BE2C (cell line): ENCODE measurements around the gene EMCN.

Experiments
- DNase-seq: peaks from one replicate; pipeline ENCODE4 v3.0.0-alpha.2; 2020
- H3K27me3 ChIP-seq: fragments of 250-450 bp; sonication (Bioruptor Pico); 2 replicates; pipeline ENCODE4 v1.5.1; 2020; ENCODE audit warnings: mild to moderate bottlenecking
- H3K36me3 ChIP-seq: fragments of 250-450 bp; sonication (Bioruptor Pico); 2 replicates; pipeline ENCODE4 v1.5.1; 2020; ENCODE audit warnings: mild to moderate bottlenecking
- H3K4me1 ChIP-seq: fragments of 250-450 bp; sonication (Bioruptor Pico); 2 replicates; pipeline ENCODE4 v1.5.1; 2020
- H3K4me3 ChIP-seq: 2 replicates; pipeline ENCODE4 v1.5.1; 2011; ENCODE audit warnings: low read depth, low read length
- H3K9me3 ChIP-seq: fragments of 250-450 bp; sonication (Bioruptor Pico); 2 replicates; pipeline ENCODE4 v1.5.1; 2020
- TF ChIP-seq, protein P1 (sequence below): IDR thresholded peaks from 2 replicates; pipeline ENCODE4 v1.5.1; 2012; ENCODE audit warnings: mild to moderate bottlenecking, low read depth, low read length

Gene EMCN

DNA sequence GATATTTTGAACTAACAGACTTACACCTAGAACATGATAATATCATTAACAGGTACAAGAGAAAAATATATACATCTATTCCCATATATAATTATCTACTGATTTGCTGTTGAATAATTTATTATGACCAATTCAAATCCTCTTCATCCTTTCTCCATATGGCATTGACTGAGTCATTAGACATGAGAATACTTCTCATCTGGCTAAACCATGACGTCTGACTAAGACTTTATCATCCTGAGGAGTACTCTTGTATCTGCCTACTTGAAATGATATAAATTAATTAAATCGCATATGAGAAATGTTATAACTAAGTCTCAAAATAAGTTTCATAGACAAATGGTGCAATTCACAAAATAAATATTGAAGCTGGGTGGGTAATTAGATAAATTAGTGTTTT is 67.4 kb downstream of the EMCN start:
- H3K36me3 ChIP-seq: no peaks in the 10 kb centered on the region
- no peak for DNase-seq
- H3K4me3 ChIP-seq: no peak overlapping the region
- no peaks in the 10 kb centered on the region for H3K27me3 ChIP-seq
- TF ChIP-seq, protein P1, sequence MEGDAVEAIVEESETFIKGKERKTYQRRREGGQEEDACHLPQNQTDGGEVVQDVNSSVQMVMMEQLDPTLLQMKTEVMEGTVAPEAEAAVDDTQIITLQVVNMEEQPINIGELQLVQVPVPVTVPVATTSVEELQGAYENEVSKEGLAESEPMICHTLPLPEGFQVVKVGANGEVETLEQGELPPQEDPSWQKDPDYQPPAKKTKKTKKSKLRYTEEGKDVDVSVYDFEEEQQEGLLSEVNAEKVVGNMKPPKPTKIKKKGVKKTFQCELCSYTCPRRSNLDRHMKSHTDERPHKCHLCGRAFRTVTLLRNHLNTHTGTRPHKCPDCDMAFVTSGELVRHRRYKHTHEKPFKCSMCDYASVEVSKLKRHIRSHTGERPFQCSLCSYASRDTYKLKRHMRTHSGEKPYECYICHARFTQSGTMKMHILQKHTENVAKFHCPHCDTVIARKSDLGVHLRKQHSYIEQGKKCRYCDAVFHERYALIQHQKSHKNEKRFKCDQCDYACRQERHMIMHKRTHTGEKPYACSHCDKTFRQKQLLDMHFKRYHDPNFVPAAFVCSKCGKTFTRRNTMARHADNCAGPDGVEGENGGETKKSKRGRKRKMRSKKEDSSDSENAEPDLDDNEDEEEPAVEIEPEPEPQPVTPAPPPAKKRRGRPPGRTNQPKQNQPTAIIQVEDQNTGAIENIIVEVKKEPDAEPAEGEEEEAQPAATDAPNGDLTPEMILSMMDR: no peak
- H3K9me3 ChIP-seq: no peaks in the 10 kb centered on the region
- H3K4me1 ChIP-seq: no peaks in the 10 kb centered on the region

DNA sequence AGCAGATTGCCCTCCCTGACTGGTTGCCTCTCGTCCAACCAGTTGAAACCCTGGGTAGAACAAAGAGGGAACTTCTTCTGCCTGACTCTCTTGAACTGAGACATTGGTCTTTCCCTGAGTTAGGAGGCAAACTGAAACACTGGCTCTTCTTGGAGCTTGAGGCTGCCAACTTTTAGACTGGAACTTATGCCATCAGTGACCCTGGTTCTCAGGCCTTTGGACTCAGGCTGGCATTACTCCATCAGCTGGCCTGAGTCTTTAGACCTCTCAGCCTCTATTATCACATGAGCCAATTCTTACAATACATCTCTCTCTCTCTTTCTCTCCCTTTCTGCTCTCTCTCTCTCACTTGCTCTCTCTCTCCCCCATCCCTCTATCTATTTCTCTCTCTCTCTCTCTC is 86.4 kb downstream of the EMCN start:
- DNase-seq: no peak
- Histone ChIP-seq H3K4me1 (no peaks in the 10 kb centered on the region), H3K36me3 (no peaks in the 10 kb centered on the region), H3K4me3 (no peak overlapping the region), H3K27me3 (no peaks in the 10 kb centered on the region), H3K9me3 (no peaks in the 10 kb centered on the region)
- TF ChIP-seq, protein P1: no peak

DNA sequence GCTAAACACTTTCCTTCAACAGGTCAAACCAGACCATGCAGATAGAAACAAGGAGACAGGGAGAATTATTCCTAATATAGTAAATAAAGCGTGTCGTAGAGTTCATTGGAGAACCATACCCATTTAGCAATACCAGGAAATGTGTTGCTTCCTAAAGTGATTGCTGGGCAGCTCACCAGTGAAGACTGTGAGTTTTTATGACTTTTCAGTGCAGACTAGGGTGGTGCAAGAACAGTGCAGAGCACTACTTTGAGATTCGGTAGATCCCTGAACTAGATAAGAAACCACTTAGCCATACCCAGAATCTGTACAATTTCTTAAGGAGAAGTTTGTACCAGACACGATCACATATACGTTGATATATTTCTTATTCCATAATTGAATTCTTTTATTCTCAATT is 87.4 kb downstream of the EMCN start:
- no peaks in the 10 kb centered on the region for H3K4me1 ChIP-seq
- H3K36me3 ChIP-seq: no peaks in the 10 kb centered on the region
- TF ChIP-seq, protein P1: no peak
- H3K4me3 ChIP-seq: no peak overlapping the region
- H3K27me3 ChIP-seq: no peaks in the 10 kb centered on the region
- no peaks in the 10 kb centered on the region for H3K9me3 ChIP-seq
- no peak for DNase-seq

DNA sequence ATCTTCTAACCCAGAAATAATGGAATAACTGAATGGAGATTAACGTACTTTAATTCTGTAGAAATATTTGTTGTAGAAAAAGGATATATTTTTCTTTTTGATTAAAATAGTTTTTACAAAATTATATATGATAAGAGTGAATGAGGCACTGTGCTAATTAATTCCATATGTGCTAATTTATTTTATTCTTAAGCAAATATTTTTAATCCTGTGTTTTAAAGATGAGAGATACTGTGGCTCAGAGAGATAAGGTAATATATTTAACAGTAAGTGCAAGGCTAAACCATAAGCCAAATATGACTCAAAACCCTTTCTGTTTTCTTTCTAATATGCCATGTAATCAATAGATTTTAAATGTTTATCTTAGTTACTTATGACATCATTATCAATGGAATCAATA is 88.2 kb downstream of the EMCN start:
- no peaks in the 10 kb centered on the region for H3K27me3 ChIP-seq
- no peaks in the 10 kb centered on the region for H3K4me1 ChIP-seq
- H3K4me3 ChIP-seq: no peak overlapping the region
- TF ChIP-seq, protein P1: no peak
- no peaks in the 10 kb centered on the region for H3K9me3 ChIP-seq
- H3K36me3 ChIP-seq: no peaks in the 10 kb centered on the region
- no peak for DNase-seq

DNA sequence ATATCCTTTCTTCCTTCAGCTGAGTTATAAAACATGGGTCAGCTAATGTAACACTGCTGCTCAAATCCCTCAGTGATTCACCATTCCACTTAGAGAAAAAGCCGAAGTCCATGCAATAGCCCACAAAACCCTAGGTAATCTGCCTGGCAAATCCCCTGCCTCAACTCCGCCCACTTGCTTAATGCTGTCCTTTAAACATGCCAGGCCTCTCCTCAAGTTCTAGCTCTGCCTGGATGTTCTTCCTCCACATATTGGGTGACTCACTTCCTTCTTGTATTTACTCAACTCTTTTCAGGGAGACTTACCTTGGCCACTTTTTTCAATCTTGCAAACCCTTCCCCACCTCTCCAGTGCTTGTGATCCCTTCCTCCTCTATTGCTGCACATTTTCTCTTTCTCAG is 89.8 kb downstream of the EMCN start:
- no peaks in the 10 kb centered on the region for H3K36me3 ChIP-seq
- H3K4me3 ChIP-seq: no peak overlapping the region
- H3K27me3 ChIP-seq: no peaks in the 10 kb centered on the region
- H3K4me1 ChIP-seq: no peaks in the 10 kb centered on the region
- TF ChIP-seq, protein P1: no peak
- H3K9me3 ChIP-seq: no peaks in the 10 kb centered on the region
- no peak for DNase-seq

DNA sequence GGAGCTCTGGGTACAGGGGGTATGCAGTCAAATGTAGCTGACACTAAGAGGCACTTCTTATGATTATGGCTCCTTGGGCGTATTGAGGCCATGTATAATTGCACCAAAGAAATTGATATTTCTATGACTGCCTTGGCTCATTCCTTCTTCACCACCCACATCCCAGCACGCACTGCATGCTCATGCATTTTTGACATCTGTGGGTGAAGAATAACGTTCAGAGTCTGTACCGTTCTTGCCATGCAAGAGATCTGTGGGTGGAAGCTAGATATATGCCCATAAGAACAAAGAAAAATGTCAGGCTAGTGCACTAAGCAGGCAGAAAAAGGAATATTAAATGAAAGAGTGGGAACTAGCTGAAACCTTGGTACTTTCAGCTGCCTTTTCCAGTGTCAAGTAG is 93.4 kb downstream of the EMCN start:
- Histone ChIP-seq H3K9me3 (no peaks in the 10 kb centered on the region), H3K4me1 (no peaks in the 10 kb centered on the region), H3K27me3 (no peaks in the 10 kb centered on the region), H3K4me3 (no peak overlapping the region), H3K36me3 (no peaks in the 10 kb centered on the region)
- TF ChIP-seq, protein P1: no peak
- no peak for DNase-seq
